WTC11 (cell line): Measurements from ENCODE around the gene OR6N1. TPM values are rescaled to one million over a fixed set of nuclear protein-coding genes. Genes with fewer than 3 reads are reported as not detected.

Experiments
- ATAC-seq: fragments of 200-7000 bp; cut with Tn5 transposase; 2 replicates; pipeline ENCODE4 v1.10.0; 2021; ENCODE audit warnings: mild to moderate bottlenecking, moderate library complexity
- CTCF ChIA-PET: fragments of 300-600 bp; sonication (Branson Sonifier 250); formaldehyde crosslinking; loops from one replicate; lab custom pipeline; 2021; ENCODE audit warnings: antibody characterized with exemption; lab: Charles Lee
- POLR2A ChIA-PET: fragments of 350-600 bp; sonication (Branson Sonifier 250); formaldehyde crosslinking; loops from one replicate; lab custom pipeline; 2021; ENCODE audit warnings: antibody characterized with exemption; lab: Charles Lee
- DNase-seq: peaks from one replicate; pipeline ENCODE4 v3.0.0; 2021; ENCODE audit warnings: low spot score
- H3K27ac Mint-ChIP-seq: 2 replicates; pipeline ENCODE4 v1.8.0; 2021; ENCODE audit warnings: mixed read lengths
- H3K27me3 Mint-ChIP-seq: 2 replicates; pipeline ENCODE4 v1.8.0; 2021; ENCODE audit warnings: low read depth, mild to moderate bottlenecking, moderate library complexity, mixed read lengths
- H3K36me3 Mint-ChIP-seq: 2 replicates; pipeline ENCODE4 v1.8.0; 2021; ENCODE audit warnings: mixed read lengths
- H3K4me1 Mint-ChIP-seq: 2 replicates; pipeline ENCODE4 v1.8.0; 2022; ENCODE audit warnings: mixed read lengths
- H3K4me3 Mint-ChIP-seq: 2 replicates; pipeline ENCODE4 v1.8.0; 2021; ENCODE audit warnings: mild to moderate bottlenecking, moderate library complexity, mixed read lengths
- H3K9me3 Mint-ChIP-seq: 2 replicates; pipeline ENCODE4 v1.8.0; 2021; ENCODE audit warnings: mixed read lengths
- CBFB ChIP-seq: sonication (generic); formaldehyde crosslinking; IDR thresholded peaks from 2 replicates; pipeline ENCODE4 v1.8.1; 2022; ENCODE audit warnings: mild to moderate bottlenecking, low read depth, missing genetic modification reagents
- ESRRA ChIP-seq: sonication (generic); formaldehyde crosslinking; IDR thresholded peaks from 2 replicates; pipeline ENCODE4 v1.8.1; 2022; ENCODE audit warnings: mild to moderate bottlenecking, missing genetic modification reagents, borderline replicate concordance
- FOXJ3 ChIP-seq: sonication (generic); formaldehyde crosslinking; IDR thresholded peaks from 2 replicates; pipeline ENCODE4 v1.9.0; 2021; ENCODE audit warnings: missing genetic modification reagents, mild to moderate bottlenecking, borderline replicate concordance
- GABPB1 ChIP-seq: sonication (generic); formaldehyde crosslinking; IDR thresholded peaks from 2 replicates; pipeline ENCODE4 v1.8.1; 2023; ENCODE audit warnings: mild to moderate bottlenecking, missing genetic modification reagents
- GRHL2 ChIP-seq: fragments of 250-450 bp; sonication (Bioruptor Pico); IDR thresholded peaks from 2 replicates; pipeline ENCODE4 v1.8.0; 2022; ENCODE audit warnings: mild to moderate bottlenecking, moderate library complexity; ENCODE audit not compliant: insufficient replicate concordance, severe bottlenecking
- GTF2I ChIP-seq: fragments of 250-450 bp; sonication (Bioruptor Pico); conservative IDR thresholded peaks from 2 replicates; pipeline ENCODE4 v1.4.0; 2021; ENCODE audit warnings: mild to moderate bottlenecking
- IRF2 ChIP-seq: sonication (generic); formaldehyde crosslinking; IDR thresholded peaks from 2 replicates; pipeline ENCODE4 v1.8.0; 2022; ENCODE audit warnings: low read depth, missing genetic modification reagents, borderline replicate concordance
- KAT7 ChIP-seq: sonication (generic); formaldehyde crosslinking; IDR thresholded peaks from 2 replicates; pipeline ENCODE4 v1.8.1; 2023; ENCODE audit warnings: missing genetic modification reagents, mild to moderate bottlenecking, borderline replicate concordance
- NR1H2 ChIP-seq: sonication (generic); formaldehyde crosslinking; IDR thresholded peaks from 2 replicates; pipeline ENCODE4 v1.9.0; 2021; ENCODE audit warnings: mild to moderate bottlenecking, moderate library complexity, missing genetic modification reagents
- NR3C1 ChIP-seq: sonication (generic); formaldehyde crosslinking; conservative IDR thresholded peaks from 2 replicates; pipeline ENCODE4 v1.8.1; 2023; ENCODE audit warnings: low read depth, mild to moderate bottlenecking, missing genetic modification reagents
- PRRX2 ChIP-seq: fragments of 250-450 bp; sonication (Bioruptor Pico); IDR thresholded peaks from 2 replicates; pipeline ENCODE4 v1.8.0; 2021; ENCODE audit warnings: mild to moderate bottlenecking
- TEAD4 ChIP-seq: sonication (generic); formaldehyde crosslinking; IDR thresholded peaks from 2 replicates; pipeline ENCODE4 v1.8.0; 2022; ENCODE audit warnings: mild to moderate bottlenecking, missing genetic modification reagents
- ZNF219 ChIP-seq: sonication (generic); formaldehyde crosslinking; IDR thresholded peaks from 2 replicates; pipeline ENCODE4 v1.8.0; 2023; ENCODE audit warnings: missing genetic modification reagents, mild to moderate bottlenecking, borderline replicate concordance
- total RNA-seq: library from RNA; stranded (reverse); gene quantifications from 3 replicates; pipeline ENCODE4 v1.2.3, GENCODE V29; 2021
- TF ChIP-seq, protein P1 (sequence below): sonication (generic); formaldehyde crosslinking; IDR thresholded peaks from 2 replicates; pipeline ENCODE4 v1.8.0; 2022; ENCODE audit warnings: mild to moderate bottlenecking, missing genetic modification reagents
- TF ChIP-seq, protein P2 (sequence below): sonication (generic); formaldehyde crosslinking; IDR thresholded peaks from 2 replicates; pipeline ENCODE4 v1.8.0; 2023; ENCODE audit warnings: mild to moderate bottlenecking, missing genetic modification reagents
- TF ChIP-seq, protein P3 (sequence below): sonication (generic); formaldehyde crosslinking; IDR thresholded peaks from 2 replicates; pipeline ENCODE4 v1.8.0; 2022; ENCODE audit warnings: missing genetic modification reagents
- TF ChIP-seq, protein P4 (sequence below): fragments of 250-450 bp; sonication (Bioruptor Pico); IDR thresholded peaks from 2 replicates; pipeline ENCODE4 v2.1.2; 2022; ENCODE audit warnings: mild to moderate bottlenecking, moderate library complexity

OR6N1 gene
- total RNA-seq, 1 experiment from 2014 or later, result not detected

DNA sequence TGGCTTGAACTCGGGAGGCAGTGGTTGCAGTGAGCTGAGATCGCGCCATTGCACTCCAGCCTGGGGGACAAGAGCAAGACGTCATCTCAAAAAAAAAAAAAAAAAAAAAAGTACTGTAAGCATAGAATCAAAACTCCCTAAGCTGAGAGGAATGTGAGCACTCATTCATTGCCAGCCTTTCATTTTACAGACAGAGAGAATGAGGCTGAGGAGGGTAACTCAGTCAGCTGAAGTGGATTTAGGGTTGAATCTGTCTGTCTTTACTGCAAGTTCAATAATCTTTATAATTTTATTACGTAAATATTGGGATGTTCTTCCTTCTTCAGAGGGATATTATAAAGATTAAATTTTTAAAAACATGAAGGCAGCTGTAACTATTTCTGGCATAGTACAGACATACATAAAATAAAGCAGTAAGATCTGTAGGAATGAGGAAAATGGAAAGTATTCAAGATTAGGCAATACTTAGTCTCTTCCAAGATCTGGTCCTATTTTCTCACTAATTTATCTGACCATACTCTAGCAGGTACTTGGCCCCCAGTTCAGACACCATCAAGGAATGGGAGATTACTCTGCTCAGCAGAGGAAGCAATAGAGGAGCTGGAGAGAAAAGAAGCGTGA is 35.0 kb upstream of the OR6N1 start (continued):
- no peak for TF ChIP-seq KAT7 (CRISPR knock-in tag)
- TF ChIP-seq, protein P1, sequence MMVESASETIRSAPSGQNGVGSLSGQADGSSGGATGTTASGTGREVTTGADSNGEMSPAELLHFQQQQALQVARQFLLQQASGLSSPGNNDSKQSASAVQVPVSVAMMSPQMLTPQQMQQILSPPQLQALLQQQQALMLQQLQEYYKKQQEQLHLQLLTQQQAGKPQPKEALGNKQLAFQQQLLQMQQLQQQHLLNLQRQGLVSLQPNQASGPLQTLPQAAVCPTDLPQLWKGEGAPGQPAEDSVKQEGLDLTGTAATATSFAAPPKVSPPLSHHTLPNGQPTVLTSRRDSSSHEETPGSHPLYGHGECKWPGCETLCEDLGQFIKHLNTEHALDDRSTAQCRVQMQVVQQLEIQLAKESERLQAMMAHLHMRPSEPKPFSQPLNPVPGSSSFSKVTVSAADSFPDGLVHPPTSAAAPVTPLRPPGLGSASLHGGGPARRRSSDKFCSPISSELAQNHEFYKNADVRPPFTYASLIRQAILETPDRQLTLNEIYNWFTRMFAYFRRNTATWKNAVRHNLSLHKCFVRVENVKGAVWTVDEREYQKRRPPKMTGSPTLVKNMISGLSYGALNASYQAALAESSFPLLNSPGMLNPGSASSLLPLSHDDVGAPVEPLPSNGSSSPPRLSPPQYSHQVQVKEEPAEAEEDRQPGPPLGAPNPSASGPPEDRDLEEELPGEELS (CRISPR knock-in tag), result no peak
- TF ChIP-seq CBFB (CRISPR knock-in tag), result no peak
- no peak for TF ChIP-seq PRRX2 (CRISPR knock-in tag)
- no peak for TF ChIP-seq ESRRA (CRISPR knock-in tag)
- TF ChIP-seq GTF2I (CRISPR knock-in tag), result no peak
- TF ChIP-seq NR3C1, result no peak

DNA sequence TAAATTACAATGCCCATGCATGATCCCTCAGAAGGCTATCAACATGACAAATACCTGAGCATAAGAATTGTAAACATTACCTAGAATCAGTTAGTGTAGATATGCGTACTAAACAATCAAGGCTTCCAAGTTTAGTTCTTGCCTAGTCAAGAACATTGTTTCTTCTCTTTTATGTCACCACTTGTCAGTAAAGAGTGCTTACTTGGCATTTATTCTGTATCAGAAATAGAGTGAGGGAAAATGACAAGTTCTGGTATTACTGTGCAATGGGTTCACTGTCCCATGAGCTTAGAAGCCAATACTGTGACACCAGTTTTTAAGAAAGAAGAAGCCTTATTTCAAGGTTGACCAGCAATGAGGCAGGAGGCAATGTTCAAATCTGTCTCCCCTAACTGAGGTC is 31.7 kb upstream of the OR6N1 start:
- Mint-ChIP-seq H3K4me1 (no peaks in the 10 kb centered on the region), H3K36me3 (no peaks in the 10 kb centered on the region), H3K9me3 (no peaks in the 10 kb centered on the region), H3K27ac (no peak overlapping the region), H3K27me3 (no peaks in the 10 kb centered on the region; the same call in 1 of the 2 replicates), H3K4me3 (no peak overlapping the region)
- ChIA-PET POLR2A (no interaction called here), CTCF (no interaction called here)
- ATAC-seq, result no peak
- TF ChIP-seq, protein P1 (CRISPR knock-in tag), result no peak
- no peak for TF ChIP-seq TEAD4 (CRISPR knock-in tag)
- no peak for TF ChIP-seq GABPB1
- TF ChIP-seq GRHL2 (CRISPR knock-in tag), result no peak
- TF ChIP-seq NR1H2 (CRISPR knock-in tag), result no peak
- TF ChIP-seq, protein P2, sequence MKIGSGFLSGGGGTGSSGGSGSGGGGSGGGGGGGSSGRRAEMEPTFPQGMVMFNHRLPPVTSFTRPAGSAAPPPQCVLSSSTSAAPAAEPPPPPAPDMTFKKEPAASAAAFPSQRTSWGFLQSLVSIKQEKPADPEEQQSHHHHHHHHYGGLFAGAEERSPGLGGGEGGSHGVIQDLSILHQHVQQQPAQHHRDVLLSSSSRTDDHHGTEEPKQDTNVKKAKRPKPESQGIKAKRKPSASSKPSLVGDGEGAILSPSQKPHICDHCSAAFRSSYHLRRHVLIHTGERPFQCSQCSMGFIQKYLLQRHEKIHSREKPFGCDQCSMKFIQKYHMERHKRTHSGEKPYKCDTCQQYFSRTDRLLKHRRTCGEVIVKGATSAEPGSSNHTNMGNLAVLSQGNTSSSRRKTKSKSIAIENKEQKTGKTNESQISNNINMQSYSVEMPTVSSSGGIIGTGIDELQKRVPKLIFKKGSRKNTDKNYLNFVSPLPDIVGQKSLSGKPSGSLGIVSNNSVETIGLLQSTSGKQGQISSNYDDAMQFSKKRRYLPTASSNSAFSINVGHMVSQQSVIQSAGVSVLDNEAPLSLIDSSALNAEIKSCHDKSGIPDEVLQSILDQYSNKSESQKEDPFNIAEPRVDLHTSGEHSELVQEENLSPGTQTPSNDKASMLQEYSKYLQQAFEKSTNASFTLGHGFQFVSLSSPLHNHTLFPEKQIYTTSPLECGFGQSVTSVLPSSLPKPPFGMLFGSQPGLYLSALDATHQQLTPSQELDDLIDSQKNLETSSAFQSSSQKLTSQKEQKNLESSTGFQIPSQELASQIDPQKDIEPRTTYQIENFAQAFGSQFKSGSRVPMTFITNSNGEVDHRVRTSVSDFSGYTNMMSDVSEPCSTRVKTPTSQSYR (CRISPR knock-in tag), result no peak
- TF ChIP-seq, protein P3, sequence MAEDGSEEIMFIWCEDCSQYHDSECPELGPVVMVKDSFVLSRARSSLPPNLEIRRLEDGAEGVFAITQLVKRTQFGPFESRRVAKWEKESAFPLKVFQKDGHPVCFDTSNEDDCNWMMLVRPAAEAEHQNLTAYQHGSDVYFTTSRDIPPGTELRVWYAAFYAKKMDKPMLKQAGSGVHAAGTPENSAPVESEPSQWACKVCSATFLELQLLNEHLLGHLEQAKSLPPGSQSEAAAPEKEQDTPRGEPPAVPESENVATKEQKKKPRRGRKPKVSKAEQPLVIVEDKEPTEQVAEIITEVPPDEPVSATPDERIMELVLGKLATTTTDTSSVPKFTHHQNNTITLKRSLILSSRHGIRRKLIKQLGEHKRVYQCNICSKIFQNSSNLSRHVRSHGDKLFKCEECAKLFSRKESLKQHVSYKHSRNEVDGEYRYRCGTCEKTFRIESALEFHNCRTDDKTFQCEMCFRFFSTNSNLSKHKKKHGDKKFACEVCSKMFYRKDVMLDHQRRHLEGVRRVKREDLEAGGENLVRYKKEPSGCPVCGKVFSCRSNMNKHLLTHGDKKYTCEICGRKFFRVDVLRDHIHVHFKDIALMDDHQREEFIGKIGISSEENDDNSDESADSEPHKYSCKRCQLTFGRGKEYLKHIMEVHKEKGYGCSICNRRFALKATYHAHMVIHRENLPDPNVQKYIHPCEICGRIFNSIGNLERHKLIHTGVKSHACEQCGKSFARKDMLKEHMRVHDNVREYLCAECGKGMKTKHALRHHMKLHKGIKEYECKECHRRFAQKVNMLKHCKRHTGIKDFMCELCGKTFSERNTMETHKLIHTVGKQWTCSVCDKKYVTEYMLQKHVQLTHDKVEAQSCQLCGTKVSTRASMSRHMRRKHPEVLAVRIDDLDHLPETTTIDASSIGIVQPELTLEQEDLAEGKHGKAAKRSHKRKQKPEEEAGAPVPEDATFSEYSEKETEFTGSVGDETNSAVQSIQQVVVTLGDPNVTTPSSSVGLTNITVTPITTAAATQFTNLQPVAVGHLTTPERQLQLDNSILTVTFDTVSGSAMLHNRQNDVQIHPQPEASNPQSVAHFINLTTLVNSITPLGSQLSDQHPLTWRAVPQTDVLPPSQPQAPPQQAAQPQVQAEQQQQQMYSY (CRISPR knock-in tag), result no peak
- TF ChIP-seq, protein P4, sequence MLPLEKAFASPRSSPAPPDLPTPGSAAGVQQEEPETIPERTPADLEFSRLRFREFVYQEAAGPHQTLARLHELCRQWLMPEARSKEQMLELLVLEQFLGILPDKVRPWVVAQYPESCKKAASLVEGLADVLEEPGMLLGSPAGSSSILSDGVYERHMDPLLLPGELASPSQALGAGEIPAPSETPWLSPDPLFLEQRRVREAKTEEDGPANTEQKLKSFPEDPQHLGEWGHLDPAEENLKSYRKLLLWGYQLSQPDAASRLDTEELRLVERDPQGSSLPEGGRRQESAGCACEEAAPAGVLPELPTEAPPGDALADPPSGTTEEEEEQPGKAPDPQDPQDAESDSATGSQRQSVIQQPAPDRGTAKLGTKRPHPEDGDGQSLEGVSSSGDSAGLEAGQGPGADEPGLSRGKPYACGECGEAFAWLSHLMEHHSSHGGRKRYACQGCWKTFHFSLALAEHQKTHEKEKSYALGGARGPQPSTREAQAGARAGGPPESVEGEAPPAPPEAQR (CRISPR knock-in tag), result no peak
- no peak for TF ChIP-seq FOXJ3
- TF ChIP-seq ZNF219 (CRISPR knock-in tag), result no peak
- no peak for TF ChIP-seq IRF2 (CRISPR knock-in tag)
- DNase-seq, result no peak
